ENCODE data around the gene SIAE. TPM values are rescaled to one million over a fixed set of nuclear protein-coding genes. Genes with fewer than 3 reads are reported as not detected.
A peak's percentile ranks its signal among the peaks of the same experiment; 100 is the strongest.

SIAE gene
- total and polyA plus RNA-seq, 3 donors from 2014 or later, result 14.5 to 16.1 (median 15.3) TPM

GRCh38 chr11:124627546-124627945 lies 46.0 kb downstream of the SIAE start:
- 92 to 96% methylated on average over 5 of the region's 5 CpGs for WGBS, 2 donors
- peaks cover 4% of the 10 kb centered on the region for H3K4me1 ChIP-seq
- intact Hi-C loops (cut with DNase I; ENCODE audit: low total_unique reads), result no loop called here
- H3K36me3 ChIP-seq (ENCODE audit: low read depth, missing control alignments), result no peaks in the 10 kb centered on the region
- H3K9me3 ChIP-seq, result no peaks in the 10 kb centered on the region
- no peaks in the 10 kb centered on the region for H3K27me3 ChIP-seq
- no peak for DNase-seq
- TF ChIP-seq POLR2A (IDR thresholded peaks at IDR 0.05) (no peak), CTCF (IDR thresholded peaks at IDR 0.05) (no peak)
- no peak overlapping the region for H3K27ac ChIP-seq
- no peak overlapping the region for H3K4me3 ChIP-seq

GRCh38 chr11:124625504-124626168 lies 47.9 kb downstream of the SIAE start:
- peaks cover 4% of the 10 kb centered on the region for H3K4me1 ChIP-seq
- H3K9me3 ChIP-seq, result no peaks in the 10 kb centered on the region
- no peaks in the 10 kb centered on the region for H3K27me3 ChIP-seq
- H3K4me3 ChIP-seq, result no peak overlapping the region
- no peak for DNase-seq
- H3K36me3 ChIP-seq (ENCODE audit: low read depth, missing control alignments), result no peaks in the 10 kb centered on the region
- TF ChIP-seq CTCF (IDR thresholded peaks at IDR 0.05) (no peak), POLR2A (IDR thresholded peaks at IDR 0.05) (no peak)
- intact Hi-C loops (cut with DNase I; ENCODE audit: low total_unique reads), result no loop called here
- H3K27ac ChIP-seq, result no peak overlapping the region
- 83 to 92% methylated on average over 3 of the region's 3 CpGs for WGBS, 2 donors

DNA sequence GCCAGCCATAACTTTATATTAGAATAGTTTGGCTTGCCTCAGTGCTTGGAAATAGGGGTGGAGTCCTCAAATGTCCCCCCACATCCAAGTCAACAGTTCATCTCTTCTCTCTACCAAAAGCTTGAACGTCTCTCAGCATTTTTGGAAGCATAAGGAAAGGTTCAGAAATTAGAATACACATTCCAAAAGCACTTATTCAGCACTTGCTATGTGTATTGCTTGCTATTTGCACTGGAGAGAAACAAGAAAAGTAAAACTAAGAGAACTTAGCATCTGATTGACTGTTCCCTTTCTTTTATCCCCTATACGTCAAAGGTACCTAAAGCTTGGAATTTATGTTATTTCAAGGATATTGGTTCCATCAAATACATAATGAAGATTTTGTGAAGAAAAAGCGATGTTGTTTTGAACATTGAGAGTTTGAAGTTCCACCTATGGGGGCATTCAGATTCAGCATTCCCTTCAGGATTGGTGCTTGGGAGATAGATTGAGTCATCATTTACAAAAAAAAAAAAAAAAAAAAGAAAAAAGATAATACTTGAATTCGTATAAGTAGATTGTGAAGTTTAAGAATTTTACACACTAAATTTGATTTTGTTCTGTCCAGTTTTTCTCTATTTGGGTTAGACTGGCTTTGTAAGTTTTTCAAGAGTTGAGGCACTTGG lies 49.5 kb downstream of the SIAE start:
- no peak for TF ChIP-seq POLR2A (IDR thresholded peaks at IDR 0.05)
- no peak for TF ChIP-seq CTCF (IDR thresholded peaks at IDR 0.05)
- WGBS, 2 donors, result 46 to 63% methylated on average over 4 of the region's 4 CpGs
- peak overlapping the region; percentile 90 to 96 for H3K4me3 ChIP-seq
- H3K9me3 ChIP-seq, result no peaks in the 10 kb centered on the region
- no peaks in the 10 kb centered on the region for H3K36me3 ChIP-seq (ENCODE audit: low read depth, missing control alignments)
- H3K27ac ChIP-seq, result no peak overlapping the region
- H3K4me1 ChIP-seq, result peaks cover 4% of the 10 kb centered on the region
- no peaks in the 10 kb centered on the region for H3K27me3 ChIP-seq
- intact Hi-C loops (cut with DNase I; ENCODE audit: low total_unique reads), result no loop called here
- no peak for DNase-seq

DNA sequence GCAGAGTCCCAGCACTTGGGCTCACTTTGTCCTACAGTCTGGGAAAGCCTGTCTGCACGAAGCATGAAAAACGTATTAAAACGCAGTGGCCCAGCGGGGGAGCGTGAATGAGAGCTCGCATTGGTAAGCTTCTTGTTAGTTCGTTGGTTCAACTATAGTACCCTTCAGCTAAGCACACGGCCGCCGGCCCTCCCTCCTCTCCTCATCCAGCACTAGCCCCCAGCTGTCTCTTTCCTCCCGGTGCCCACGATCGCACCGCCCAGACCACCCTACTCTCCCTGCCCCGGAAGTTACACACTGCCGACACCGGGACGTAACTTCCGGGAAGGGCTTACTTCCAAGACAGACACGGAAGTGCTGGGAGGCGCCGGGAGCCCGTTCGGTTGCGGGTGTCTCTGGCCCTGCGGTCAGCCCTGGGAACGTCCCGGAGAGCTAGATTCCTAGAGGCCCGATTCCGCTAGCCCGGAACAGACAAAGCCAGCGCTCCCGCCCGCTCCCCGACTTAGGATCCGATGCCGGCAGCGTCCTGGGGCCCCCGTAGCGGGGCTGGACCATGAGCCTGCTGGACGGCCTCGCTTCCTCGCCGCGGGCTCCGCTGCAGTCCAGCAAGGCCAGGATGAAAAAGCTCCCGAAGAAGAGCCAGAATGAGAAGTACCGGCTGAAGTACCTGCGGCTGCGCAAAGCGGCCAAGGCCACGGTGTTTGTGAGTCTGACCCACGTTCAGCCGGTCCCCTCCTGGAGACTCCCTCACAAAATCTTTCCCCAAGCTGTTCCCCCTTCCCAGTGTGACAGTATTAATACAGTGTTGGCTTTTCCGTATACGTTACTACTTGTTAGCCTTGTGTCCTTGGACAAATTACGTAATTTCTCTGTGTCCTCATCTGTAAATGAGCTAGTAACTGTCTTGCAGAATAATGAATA lies 50.7 kb downstream of the SIAE start, which contains the start of gene TBRG1:
TBRG1 (plus strand) TSS at position 334 of the 921 bp plus-strand sequence; CDS start at position 554, 220 bp downstream.
- WGBS, 2 donors, result 0% methylated on average over 24 to 57 of the region's 57 CpGs
- intact Hi-C loops (cut with DNase I; ENCODE audit: low total_unique reads), result no loop called here
- no peaks in the 10 kb centered on the region for H3K36me3 ChIP-seq (ENCODE audit: low read depth, missing control alignments)
- H3K4me3 ChIP-seq, result peak within 1 kb of the TSS; percentile 90 to 96
- peaks cover 4% of the 10 kb centered on the region for H3K4me1 ChIP-seq
- peak within 1 kb of the TSS; percentile 90 to 96 for H3K27ac ChIP-seq
- peak; percentile 96 for DNase-seq
- TF ChIP-seq POLR2A (IDR thresholded peaks at IDR 0.05), result peak; percentile 26
- no peak for TF ChIP-seq CTCF (IDR thresholded peaks at IDR 0.05)
- H3K9me3 ChIP-seq, result no peaks in the 10 kb centered on the region
- no peaks in the 10 kb centered on the region for H3K27me3 ChIP-seq

Measured in testis (tissue), 3 donors.